Mucosa of descending colon (tissue), 3 donors: Measurements from ENCODE around the gene OR5M8. TPM values are rescaled to one million over a fixed set of nuclear protein-coding genes. Genes with fewer than 3 reads are reported as not detected.

ENCODE experiments used
- ATAC-seq: fragments of 200-7000 bp; cut with Tn5 transposase; one replicate; pipeline ENCODE4 v1.9.1; 2020; ENCODE audit warnings: mild to moderate bottlenecking, moderate library complexity
- DNase-seq, 3 donors: peaks; one replicate each; pipeline ENCODE4 v3.0.0-alpha.2; 2020
- H3K36me3 ChIP-seq: fragments of 200-600 bp; one replicate; pipeline ENCODE4 v1.8.0; 2021; ENCODE audit warnings: low read depth, mild to moderate bottlenecking
- H3K4me1 ChIP-seq: fragments of 200-600 bp; one replicate; pipeline ENCODE4 v1.8.0; 2021; ENCODE audit warnings: low read depth, mild to moderate bottlenecking
- H3K4me3 ChIP-seq: fragments of 200-600 bp; one replicate; pipeline ENCODE4 v1.8.0; 2021; ENCODE audit warnings: mild to moderate bottlenecking
- H3K9me3 ChIP-seq: fragments of 200-600 bp; one replicate; pipeline ENCODE4 v1.8.0; 2021; ENCODE audit warnings: mild to moderate bottlenecking
- CTCF ChIP-seq: fragments of 200-600 bp; IDR thresholded peaks from one replicate; pipeline ENCODE4 v1.8.0; 2022; ENCODE audit warnings: antibody characterized with exemption, mild to moderate bottlenecking
- intact Hi-C, 2 donors: fragments of 100-400 bp; cut with DNase I in 1 of 2; cut with micrococcal nuclease in 1 of 2; formaldehyde crosslinking; loops; one replicate each; pipeline versions ENCODE4 v1.11.0 to v1.11.1; 2022; cut with DNase I, micrococcal nuclease
- total RNA-seq, 3 donors: library from RNA; stranded (reverse); fragmentation: NEBNext Ultra II Directional in 2 of 3; extraction: Animal tissue kit (Norgen Biotek cat#: 25700) in 2 of 3; gene quantifications; one replicate each; pipeline versions ENCODE4 v1.2.1 to v1.2.4, GENCODE V29; 2021 to 2023
- donor health status: DM: no; HTN: no; CAD: no; lungs with moderate emphysema.
- donor health status: DM: no; HTN: no; CAD: no.
- donor health status: DM: no; HTN: yes; CAD: no.

Gene OR5M8
- total RNA-seq, 3 donors from 2014 or later: not detected

- Histone ChIP-seq H3K36me3 (no peaks in the 10 kb centered on the region), H3K9me3 (no peaks in the 10 kb centered on the region), H3K4me3 (no peak overlapping the region), H3K4me1 (no peaks in the 10 kb centered on the region)
- intact Hi-C loops: no loop called here
- DNase-seq (no peak), ATAC-seq (no peak)
- no peak for TF ChIP-seq CTCF
These were observed 34.1 kb downstream of the OR5M8 start for GRCh38 chr11:56457076-56457475.

- no peak overlapping the region for H3K4me3 ChIP-seq
- intact Hi-C loops: no loop called here
- H3K9me3 ChIP-seq: no peaks in the 10 kb centered on the region
- no peak for DNase-seq
- no peaks in the 10 kb centered on the region for H3K36me3 ChIP-seq
- H3K4me1 ChIP-seq: no peaks in the 10 kb centered on the region
- ATAC-seq: no peak
- no peak for TF ChIP-seq CTCF
These were observed 37.6 kb downstream of the OR5M8 start for GRCh38 chr11:56453521-56453920.

Other genes with a start within 250 kb of the OR5M8 start
- gene OR5T3, start 239.1 kb downstream of the OR5M8 start, total RNA-seq: not detected
- not detected for gene OR5T1, start 217.2 kb downstream of the OR5M8 start, total RNA-seq
- gene OR8H1, start 199.1 kb downstream of the OR5M8 start, total RNA-seq: not detected
- gene OR8K3, start 176.2 kb downstream of the OR5M8 start, total RNA-seq: not detected
- not detected for gene OR8K1, start 145.3 kb downstream of the OR5M8 start, total RNA-seq
- gene OR8J1, start 137.1 kb downstream of the OR5M8 start, total RNA-seq: not detected
- not detected for gene OR8U1, start 115.7 kb downstream of the OR5M8 start, total RNA-seq
- not detected for gene OR5AL1, start 78.7 kb downstream of the OR5M8 start, total RNA-seq
- gene OR5M3, start 18.0 kb downstream of the OR5M8 start, total RNA-seq: not detected
- gene OR5M11, start 51.9 kb upstream of the OR5M8 start, total RNA-seq: not detected
- gene OR5M10, start 86.4 kb upstream of the OR5M8 start, total RNA-seq: not detected
- gene OR5M1, start 123.5 kb upstream of the OR5M8 start, total RNA-seq: not detected
- gene OR5AP2, start 151.1 kb upstream of the OR5M8 start, total RNA-seq: not detected
- gene OR5AR1, start 172.3 kb upstream of the OR5M8 start, total RNA-seq: not detected
- not detected for gene OR9G1, start 207.7 kb upstream of the OR5M8 start, total RNA-seq